SKM-1 (cell line): ENCODE measurements around the gene WDR54.
"Not testable (repeated sequence)": the region's sequence is repeated elsewhere in the genome, so short reads cannot be mapped to it uniquely, and the experiment has no call there.

Experiments used
- DNase-seq: peaks from one replicate; lab custom pipeline; 2025; ENCODE audit not compliant: unreplicated experiment; lab: John Stamatoyannopoulos, UW

The WDR54 gene

DNA sequence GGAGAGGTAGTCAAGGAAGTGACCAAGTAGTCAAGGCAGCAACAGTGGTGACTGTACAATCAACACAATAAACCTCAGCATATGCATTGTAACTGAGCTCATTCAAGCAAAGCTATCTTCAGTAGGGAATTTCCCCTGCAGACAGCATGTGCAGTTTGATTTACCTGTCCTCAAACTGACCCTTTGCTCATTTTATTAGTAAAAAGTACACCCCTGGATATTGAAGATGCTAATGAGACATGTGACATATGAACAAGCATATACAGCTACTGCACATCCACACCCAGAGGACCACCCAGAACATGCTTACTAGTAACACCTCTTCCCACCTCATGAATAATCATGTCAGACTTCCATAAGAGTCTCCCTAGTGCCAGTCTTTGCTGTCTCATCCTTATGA lies 15.5 kb upstream of the WDR54 start:
- no peak for DNase-seq

DNA sequence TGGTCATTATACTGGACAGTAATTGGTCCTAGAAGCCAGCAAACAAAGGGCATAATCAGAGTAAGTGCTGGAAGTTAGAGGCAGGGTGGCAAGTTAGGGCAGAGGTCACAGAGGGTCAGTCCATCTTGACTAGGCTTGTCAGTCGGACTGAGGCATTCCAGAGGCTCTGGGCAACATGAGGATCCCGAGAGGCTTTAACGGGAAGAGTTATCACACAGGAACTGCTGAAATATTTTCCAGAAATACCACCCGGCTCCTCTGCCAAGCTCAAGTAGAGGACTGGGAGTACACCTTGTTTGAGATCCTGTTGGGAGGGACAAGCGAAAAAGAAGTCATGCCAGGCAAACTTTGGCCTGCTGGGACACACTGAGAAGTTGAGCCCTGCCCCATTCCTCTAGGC lies 13.8 kb upstream of the WDR54 start:
- DNase-seq = no peak

DNA sequence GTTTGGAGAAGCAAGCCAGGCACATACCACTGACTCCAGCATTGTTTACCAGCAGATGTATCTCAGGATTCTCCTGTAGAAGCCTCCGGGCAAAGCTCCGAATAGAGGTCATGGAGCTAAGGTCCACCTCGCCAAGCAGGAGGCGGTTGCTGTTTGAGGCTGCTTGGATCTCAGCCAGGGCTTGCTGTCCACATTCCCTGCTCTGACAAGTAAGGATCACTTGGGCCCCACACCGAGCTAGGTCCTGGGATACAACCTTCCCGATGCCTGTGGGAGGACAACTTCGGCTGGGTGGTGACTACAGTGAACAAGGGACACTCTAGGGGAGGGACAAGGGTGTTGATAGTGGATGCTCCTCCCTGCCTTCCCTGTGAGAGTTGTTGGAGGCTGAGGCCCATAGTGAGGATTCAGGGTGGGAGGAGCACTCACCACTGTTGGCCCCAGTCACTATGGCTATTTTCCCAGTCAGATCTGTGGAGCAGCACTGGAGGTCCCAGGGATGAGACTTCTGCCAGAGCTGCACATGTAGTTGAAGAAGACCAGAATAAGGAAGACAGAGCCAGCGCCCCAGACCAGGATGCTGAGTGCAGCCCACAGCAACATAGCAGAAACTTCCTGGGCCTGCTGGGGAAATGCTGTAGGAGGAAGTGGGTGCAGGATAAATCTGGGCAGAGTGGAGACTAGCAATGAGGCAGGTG lies 8.4 kb upstream of the WDR54 start:
- no peak for DNase-seq

DNA sequence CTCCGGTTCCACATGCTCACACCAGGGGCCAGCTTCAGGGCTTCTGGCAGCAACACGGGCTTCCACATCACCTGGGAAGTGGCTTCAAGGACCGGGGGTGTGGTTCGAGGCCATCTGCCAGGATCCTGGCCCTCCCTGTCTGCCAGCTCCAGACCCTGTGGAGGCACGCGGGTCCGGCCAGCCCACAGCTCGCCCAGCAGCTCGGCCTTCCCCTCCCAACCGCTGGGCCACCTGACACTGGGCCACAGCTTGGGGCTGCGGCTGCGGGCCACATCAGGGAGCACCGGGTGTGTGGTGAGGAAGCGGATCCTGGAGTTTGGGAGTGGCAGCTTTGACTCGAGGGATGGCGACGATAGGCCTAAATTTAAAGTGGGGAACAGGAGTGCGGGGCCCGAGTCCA lies 7.1 kb upstream of the WDR54 start:
- no peak for DNase-seq

DNA sequence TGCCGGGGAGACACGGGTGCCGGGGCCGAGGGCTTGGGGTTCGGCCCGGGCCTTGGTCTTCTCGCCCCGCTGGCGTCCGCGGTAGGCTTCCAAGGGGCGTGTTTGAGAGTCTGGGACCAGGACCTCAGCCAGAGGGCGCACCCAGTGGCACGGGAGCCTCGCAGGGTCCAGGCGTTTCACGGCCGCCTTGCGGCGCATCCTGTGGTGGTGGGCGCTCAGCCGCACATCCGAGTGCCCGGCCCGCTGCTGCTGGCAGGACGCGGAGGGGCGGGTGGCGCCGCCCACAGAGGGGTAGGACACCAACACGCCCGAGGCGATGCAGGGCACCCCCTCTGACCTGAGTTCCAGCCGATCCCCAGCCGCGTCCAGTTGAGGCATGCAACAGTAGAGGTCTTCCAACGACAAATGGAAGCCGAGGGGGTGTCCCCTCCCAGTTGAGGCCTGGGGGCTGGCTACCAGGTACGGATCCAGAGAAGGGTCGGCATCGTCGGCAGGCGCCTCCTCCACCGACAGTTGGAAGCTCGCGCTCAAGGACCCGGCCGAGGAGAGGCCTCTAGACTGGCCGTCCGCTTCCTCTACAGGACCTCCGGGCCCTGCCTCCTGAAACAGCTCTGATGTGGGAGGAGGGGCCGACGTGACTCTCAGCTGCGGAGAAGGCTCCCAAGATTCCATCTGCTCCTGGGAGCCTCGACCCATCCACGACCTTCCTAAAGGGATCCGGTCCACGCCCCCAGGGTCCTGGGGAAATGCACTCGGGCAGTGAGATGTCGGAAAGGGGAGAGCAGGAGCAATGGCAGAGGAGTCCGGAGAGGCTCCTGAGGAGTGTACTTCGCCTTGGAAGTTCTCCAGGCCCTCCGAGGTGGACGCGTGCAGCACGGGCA lies 6.4 kb upstream of the WDR54 start:
- no peak for DNase-seq

DNA sequence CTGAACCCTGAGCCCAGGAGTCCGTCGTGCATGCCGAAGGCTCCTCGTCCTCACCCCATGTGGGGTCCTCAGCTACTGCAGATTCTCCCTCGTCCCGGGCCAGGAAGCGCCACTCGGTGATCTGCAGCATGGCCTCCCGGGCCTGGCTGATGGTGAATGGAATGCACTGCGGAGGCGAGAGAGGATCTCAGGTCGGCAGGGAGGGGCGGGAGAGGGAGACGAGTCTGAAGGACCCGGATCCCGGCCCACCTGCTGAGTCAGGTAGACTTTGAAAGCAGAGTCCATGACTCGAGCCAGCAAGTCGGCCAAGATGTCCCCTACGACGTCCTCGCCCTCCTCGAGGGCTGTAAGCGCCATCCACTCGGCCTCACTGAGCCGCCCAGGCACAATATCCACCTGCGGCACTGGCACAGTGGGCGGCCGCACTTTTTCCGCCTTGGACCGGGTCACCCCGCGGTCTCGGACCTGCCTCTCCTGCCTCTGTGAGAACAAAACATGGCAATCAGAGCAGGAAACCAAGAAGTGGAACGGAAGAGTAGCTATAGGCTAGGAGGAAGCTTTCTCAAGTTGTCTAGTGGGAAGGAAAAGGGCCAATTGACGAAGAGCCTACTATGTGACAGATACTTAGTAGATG lies 5.7 kb upstream of the WDR54 start:
- no peak for DNase-seq

DNA sequence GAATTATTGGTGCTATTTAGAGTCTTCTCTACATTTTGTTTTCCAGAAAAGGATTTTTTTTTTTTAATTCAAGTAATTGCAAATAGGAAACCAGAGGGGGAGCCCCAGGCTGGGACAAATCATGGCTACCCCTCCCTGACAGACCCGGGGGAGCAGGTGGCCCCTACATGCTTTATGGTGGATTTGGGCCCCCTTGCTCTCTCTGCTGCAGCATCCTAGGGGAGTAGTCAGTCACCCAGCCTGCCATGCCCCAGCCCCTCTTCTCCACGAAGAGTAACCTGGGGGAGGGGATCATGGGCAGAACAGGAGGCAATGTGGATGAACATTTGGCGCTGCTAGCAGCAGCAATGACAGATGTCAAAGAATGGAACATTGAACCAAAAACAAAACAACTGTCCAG lies 4.8 kb upstream of the WDR54 start:
- no peak for DNase-seq

DNA sequence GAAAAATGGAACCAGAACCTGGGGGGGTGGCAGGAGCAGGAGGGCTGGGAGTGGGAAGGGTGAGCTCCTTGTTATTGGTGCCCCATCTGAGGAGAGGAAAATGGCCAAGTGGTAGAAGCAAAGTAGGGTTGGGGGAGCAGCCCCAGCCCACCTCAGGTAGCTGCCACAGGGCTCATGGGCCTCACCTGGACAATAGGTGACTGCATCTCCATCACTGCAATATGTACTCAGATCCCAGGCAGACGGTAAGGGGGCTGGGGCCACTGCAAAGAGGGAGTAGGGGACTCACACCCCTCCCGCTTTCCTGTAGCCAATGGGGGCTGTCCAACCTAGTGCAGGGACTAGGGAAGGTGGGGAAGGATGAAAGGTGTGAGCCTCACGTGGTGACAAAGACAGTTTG lies 4.3 kb upstream of the WDR54 start:
- DNase-seq = no peak

DNA sequence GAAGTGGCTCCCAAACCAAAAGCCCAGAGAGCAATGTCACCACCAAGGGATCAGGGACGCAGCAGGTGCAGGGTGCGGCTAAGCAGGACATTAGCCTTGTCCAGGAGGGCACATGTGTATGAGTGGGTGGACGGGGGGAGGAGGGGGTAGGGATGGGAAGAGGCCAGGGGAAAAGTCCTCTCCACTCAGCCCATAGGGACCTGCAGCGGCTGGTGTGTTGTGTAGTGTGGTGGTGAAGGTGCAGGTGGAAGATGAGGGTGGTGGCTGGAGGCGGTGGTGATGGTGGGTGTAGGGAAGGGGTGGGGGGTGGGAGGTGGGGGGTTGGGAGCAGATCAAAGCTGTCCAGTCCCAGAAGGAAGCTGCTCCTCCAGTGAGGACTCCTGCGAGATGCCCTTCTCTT lies 3.8 kb upstream of the WDR54 start:
- no peak for DNase-seq

DNA sequence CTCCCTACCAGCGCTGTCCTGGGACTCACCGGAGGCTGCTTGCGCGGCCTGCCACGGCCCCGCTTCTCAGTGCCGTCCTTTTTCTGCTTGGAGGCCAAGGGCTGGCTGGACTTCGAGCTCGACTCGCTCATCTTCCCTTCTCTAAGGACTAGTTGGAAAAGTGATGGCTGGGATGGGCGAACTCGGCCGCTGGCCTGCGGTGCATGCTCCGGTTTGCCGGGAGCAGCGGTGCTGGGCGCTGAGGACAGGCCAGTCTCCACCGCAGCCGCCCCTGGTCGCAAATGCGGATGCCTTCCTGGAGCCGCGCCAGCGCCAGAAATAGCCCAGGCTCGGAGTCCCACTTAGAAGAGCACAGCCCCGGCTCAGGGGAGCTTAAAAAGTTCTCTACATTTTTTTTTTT lies 3.2 kb upstream of the WDR54 start:
- no peak for DNase-seq

DNA sequence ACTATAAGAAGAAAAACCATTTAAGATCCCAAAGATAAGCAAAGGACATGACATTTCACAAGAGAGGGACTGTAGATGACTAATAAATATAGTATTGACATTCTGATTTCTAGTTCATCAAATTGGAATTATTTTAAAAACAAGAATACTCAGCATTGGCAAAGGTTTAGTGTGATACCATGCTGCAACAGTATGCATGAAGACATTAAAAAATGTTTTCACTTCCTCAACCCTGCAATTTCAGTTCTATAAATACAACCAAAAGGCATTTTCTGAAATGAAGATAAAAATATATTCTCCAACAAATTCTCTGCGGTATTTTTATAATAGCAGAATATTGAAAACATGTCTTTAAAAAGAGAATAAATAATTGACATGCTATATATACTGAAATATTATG lies 2.2 kb upstream of the WDR54 start:
- no peak for DNase-seq

DNA sequence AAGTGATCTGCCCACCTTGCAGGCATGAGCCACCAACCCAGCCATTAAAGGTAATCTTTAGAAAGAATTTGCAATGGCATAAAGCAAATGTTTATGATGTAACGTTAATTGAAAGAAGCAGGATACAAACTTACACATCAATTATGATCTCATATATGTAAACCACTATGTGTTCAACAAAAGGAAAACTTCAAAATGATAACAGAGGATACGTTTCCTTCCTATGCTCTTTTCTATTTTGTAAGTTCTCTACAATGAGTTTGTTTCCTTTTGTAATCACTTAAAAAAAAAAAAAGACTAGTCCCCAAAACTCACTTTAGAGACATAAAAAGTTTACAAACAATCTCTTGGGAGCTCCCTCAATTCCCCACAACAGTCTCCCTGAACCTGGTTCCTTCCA lies 1.5 kb upstream of the WDR54 start:
- DNase-seq = no peak

DNA sequence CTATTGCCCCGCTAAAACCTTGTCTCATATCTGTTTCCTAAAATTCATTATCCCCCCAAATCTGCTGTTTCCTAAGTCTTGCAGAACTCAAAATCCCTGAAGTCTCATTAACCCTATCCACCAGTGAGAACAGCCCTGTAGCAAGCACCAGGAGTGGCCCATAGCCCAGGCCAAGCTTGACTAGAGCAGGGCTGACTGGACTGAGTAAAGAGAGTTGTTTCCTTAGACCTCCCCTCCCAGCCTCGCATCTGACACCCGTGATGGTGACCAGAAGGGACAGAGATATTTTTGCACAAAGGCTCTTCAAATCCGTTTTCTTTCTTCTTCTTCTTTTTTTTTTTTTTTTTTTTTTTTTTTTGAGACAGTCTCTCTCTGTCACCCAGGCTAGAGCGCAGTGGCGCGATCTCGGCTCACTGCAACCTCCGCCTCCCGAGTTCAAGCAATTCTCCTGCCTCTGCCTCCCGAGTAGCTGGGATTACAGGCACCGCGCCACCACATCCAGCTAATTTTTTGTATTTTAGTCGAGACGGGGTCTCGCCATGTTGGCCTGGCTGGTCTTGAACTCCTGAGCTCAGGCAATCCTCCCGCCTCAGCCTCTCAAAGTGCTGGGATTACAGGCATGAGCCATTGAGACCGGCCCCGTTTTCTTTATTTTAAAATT lies 957 bp upstream of the WDR54 start:
- DNase-seq = not testable (repeated sequence)

DNA sequence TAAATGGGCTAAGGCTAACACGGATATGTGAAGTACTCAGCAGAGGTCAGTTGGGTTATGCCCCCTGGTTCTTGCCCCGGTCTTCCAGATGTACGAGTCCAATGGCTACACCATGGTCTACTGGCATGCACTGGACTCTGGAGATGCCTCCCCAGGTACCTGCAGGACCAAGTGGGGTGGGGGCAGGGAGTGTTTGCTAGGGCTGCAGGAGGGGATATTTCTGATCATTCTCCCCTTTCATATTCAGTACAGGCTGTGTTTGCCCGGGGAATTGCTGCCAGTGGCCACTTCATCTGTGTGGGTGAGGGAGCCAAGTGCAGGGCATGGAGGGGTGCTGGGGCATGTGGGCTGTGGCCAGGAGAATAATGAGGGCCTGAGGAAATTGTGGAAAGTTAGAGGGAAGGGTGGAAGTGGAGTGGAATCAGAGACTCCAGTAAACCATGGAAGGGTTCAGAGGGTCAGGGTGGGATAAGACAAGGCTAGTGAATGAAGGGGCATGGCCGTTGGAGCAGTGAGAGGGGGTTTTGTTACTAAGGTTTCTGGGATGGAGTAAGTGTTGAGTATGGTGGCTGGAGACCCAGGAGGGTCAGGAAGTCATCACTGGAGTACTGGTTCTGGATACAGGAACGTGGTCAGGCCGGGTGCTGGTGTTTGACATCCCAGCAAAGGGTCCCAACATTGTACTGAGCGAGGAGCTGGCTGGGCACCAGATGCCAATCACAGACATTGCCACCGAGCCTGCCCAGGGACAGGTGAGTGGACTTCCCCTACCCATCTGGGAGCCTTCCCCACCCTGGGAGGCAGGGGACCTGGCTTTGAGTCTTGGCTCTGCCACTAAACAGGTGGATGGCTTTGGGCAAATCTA lies 1.9 kb downstream of the WDR54 start:
- no peak for DNase-seq

DNA sequence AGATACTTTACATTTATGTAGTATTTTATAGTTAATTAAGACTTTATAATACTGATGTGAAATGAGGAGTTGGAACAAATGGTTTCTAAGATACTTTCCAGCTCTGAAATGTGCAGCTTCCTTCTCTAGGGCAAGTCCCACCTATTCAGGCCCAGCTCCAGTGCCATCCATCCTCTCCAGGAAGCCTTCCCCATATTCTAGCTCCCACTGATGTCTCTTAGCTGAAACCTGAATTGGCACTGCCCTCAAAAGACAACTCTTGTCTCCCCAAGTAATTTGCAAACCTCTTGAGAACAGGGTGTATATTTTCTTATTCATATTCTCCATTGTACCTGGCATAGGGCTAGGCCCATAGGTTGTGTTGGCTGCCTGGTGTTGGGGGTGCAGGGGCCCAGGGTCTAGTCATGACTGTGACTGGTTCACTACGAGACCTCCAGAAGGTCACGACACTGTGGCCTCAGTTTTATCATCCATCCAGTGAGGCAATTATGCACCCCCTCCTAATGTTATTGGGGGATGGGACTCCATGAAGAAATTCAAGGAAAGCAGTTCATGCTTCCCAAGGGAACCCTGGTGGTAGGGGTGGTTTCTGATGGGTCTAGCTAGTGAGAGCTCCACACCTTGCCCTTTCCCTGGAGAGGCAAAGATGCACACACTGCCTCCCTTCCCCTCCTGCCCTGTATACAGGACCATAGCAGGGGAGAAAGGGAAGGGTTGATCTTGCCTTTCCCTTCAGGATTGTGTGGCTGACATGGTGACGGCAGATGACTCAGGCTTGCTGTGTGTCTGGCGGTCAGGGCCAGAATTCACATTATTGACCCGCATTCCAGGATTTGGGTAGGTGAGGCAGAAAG lies 2.8 kb downstream of the WDR54 start:
- no peak for DNase-seq

DNA sequence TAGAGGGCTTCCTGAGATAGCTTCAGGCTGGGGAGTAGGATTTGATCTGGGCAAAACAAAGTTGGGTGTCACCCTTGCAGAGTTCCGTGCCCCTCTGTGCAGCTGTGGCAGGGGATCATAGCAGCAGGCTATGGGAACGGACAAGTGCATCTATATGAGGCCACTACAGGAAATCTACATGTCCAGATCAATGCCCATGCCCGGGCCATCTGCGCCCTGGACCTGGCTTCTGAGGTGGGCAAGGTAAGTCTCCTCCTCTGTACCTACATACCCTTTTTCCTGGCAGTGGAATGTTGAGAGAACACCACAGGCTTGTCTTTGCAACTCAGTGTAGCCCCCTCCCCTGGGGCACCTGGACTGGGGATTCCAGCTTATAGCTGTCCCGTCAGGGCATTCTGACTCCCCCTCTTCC lies 3.5 kb downstream of the WDR54 start:
- DNase-seq = no peak

DNA sequence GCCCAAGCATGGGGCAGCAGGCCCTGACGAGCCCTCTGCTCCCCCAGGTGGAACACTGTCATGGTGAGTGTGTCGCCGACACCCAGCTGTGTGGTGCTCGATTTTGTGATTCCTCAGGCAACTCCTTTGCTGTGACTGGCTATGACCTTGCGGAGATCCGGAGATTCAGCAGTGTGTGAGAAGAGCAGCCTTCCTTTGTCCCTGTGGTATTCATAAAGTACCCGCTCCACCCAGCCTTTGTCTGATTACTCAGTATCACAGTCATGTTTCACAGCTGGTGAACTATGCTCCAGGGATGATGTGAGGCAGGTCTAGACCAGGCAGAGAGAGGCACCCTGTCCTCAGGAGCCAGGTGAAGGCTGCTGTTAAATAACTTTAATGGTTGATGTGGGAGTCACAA lies 4.0 kb downstream of the WDR54 start:
- DNase-seq = no peak

DNA sequence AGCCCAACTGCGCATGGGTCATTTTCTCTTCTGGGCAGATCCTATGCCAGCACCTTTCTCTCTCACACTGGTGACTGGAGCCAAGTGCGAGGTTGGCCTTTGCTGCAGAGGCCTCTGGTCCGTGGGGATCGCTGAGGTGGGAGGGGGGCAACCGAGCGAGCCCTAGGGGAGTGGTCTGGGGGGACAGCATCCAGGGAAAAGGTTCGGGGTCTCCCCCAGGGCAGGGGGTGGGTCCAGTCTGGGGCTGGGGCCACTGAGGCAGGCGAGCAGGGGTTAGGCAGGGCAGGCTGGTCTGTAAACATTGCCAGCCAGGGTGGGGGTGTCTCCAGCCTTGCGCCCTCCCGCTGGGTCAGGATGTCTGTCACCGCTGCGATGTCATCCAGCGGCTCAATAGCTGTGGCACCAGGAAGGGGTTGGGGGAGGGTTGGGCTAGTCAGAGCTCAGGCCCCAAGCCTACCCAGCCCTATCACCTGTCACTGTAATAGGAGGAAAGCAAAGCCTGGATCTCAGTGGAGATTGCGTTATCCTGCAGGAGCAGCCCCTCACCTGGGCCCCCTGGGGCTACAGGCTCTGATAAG lies 4.7 kb downstream of the WDR54 start:
- DNase-seq = no peak

DNA sequence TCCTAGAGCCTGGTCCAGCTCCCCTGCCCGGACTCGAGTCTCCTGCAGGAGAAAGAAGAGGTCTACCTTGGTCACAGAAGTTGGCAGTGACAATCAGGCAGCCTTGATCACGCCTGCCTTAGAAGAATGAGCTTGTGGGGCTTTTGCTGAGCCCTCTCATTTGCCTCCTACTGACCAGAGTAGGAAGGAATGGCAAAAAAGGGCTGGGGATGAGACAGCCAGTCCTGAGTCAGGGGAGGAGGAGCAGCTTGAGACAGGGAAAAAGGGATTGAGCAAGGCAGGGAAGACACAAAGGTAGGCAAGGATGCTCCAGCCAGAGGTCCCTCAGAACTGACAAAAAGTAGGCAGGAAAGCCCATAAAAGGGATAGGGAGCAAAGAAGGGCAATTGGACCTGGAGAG lies 6.0 kb downstream of the WDR54 start:
- DNase-seq = no peak
